Uterus (tissue), 4 donors: ENCODE measurements around the gene TGIF1. TPM values are rescaled to one million over a fixed set of nuclear protein-coding genes. Genes with fewer than 3 reads are reported as not detected.

Source experiments
- DNase-seq, 2 donors: peaks; one replicate each; pipeline ENCODE4 v3.0.0-alpha.2; 2019 to 2020
- H3K27ac ChIP-seq, 2 donors: fragments of 200-600 bp; sonication (generic); 1 replicate in 1 of 2; 2 replicates in 1 of 2; pipeline ENCODE4 v1.5.1; 2016 to 2018
- H3K27me3 ChIP-seq, 2 donors: fragments of 200-600 bp; sonication (generic); one replicate each; pipeline ENCODE4 v1.5.1; 2018 to 2019; ENCODE audit warnings: control low read depth in 1 of 2
- H3K36me3 ChIP-seq, 2 donors: fragments of 200-600 bp; sonication (generic); one replicate each; pipeline ENCODE4 v1.5.1; 2019; ENCODE audit warnings: control low read depth in 1 of 2
- H3K4me1 ChIP-seq, 2 donors: fragments of 200-600 bp; sonication (generic); one replicate each; pipeline ENCODE4 v1.5.1; 2018 to 2019; ENCODE audit warnings: control low read depth in 1 of 2
- H3K4me3 ChIP-seq, 2 donors: fragments of 200-600 bp; sonication (generic); 1 replicate in 1 of 2; 2 replicates in 1 of 2; pipeline ENCODE4 v1.5.1; 2018 to 2019; ENCODE audit warnings: mild to moderate bottlenecking in 1 of 2
- H3K9me3 ChIP-seq, 2 donors: fragments of 200-600 bp; sonication (generic); one replicate each; pipeline ENCODE4 v1.5.1; 2019; ENCODE audit warnings: control low read depth in 1 of 2
- POLR2A ChIP-seq, 2 donors: fragments of 450-650 bp; IDR thresholded peaks; one replicate each; pipeline ENCODE4 v1.6.1; 2016; ENCODE audit warnings: antibody characterized with exemption in 2 of 2, mild to moderate bottlenecking in 1 of 2, moderate library complexity in 1 of 2
- intact Hi-C: fragments of 100-400 bp; cut with DNase I; formaldehyde crosslinking; loops from one replicate; pipeline ENCODE4 v1.15.1; 2023; ENCODE audit warnings: low total_unique reads
- total RNA-seq, 4 donors: library from RNA; depleted of rRNA in 3 of 4; stranded (reverse); fragments of >200 nt in 3 of 4; gene quantifications; one replicate each; pipeline versions ENCODE4 v1.1.0 to v1.2.4, GENCODE V29; 2014 to 2023
- TF ChIP-seq, protein P1 (sequence below), 4 experiments: fragments of 200-600 bp in 2 of 4; fragments of 450-650 bp in 2 of 4; sonication (generic) in 2 of 4; IDR thresholded peaks; one replicate each; pipeline ENCODE4 v1.5.1; 2016 to 2019; ENCODE audit warnings: antibody characterized with exemption in 4 of 4, mild to moderate bottlenecking in 2 of 4, moderate library complexity in 1 of 4
- donor health status: DM: yes; HTN: yes; CAD: no.

The TGIF1 gene
- total RNA-seq, 4 donors from 2014 or later: 34.1 to 161 (median 87.0) TPM

DNA sequence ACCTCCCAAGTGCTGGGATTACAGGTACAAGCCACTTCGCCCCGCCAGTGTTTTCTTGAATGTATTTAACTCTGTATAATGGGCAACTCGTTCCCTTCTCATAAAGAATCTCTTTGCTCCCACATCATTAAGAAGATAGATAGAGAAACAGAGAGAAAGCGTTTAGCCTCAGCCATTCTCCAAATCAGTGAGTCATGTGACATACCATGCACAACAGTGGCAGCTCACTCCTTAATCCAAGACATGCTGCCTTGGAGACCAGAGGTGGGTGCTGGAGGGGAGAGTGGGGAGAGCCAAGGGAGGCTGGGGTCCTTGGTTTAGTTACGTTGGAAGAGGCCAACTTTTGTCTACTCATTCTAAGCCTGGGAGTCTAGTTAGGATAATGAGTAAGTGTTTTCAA is 54.7 kb downstream of the TGIF1 start:
- no peak for DNase-seq
- Histone ChIP-seq H3K36me3 (no peaks in the 10 kb centered on the region), H3K4me1 (no peaks in the 10 kb centered on the region), H3K4me3 (no peak overlapping the region), H3K27ac (no peak overlapping the region), H3K27me3 (no peaks in the 10 kb centered on the region), H3K9me3 (no peaks in the 10 kb centered on the region)
- no peak for TF ChIP-seq POLR2A (IDR thresholded peaks at IDR 0.05)
- intact Hi-C loops: no loop called here

DNA sequence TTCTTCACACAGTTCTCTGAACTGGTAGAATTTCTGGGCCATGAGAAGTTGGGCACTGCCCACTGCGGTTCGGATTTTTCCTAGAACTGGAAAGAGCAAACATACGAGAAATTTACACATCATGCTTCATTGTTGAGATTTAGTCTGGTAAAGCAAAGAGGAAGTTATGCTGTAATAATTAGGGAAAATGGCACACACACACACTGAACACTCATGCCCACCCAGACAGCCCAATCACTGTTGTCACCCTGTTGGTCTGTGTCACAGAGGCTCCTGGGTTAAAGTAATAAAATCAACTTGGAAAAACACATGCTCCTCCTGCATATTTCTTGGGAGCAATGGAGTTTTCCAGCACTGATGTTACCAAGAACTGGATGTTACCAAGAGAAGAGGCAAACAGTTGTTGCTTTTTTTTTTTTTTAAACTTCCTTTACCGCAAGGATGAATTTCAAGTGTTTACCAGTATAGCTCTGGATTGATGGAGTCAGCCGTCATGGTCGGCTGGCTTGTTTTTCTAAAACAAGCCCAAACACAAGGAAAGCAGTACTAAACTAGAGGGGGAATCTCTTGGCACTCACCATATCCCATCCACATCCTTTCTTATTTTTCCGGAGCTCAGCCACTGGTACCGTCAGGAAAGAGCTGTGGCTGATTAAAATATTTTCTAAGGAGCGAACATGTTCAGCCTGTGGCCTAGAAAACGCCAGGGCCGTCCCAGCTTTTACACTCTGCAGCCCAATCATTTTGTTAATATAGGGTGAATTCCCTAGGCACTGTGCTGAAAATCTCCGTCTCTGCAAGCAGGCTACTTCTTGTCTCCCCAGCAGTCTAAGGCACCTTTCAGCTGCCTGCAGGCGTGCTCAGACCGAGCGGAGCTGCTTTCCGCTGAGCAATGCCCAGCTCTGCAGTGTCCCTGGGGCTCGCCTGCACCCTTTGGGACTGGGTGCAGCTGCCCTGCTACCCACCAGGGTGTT is 58.9 kb downstream of the TGIF1 start:
- no peaks in the 10 kb centered on the region for H3K27me3 ChIP-seq
- intact Hi-C loops: no loop called here
- no peak for DNase-seq
- H3K36me3 ChIP-seq: no peaks in the 10 kb centered on the region
- H3K4me3 ChIP-seq: no peak overlapping the region
- H3K4me1 ChIP-seq: no peaks in the 10 kb centered on the region
- TF ChIP-seq, protein P1, sequence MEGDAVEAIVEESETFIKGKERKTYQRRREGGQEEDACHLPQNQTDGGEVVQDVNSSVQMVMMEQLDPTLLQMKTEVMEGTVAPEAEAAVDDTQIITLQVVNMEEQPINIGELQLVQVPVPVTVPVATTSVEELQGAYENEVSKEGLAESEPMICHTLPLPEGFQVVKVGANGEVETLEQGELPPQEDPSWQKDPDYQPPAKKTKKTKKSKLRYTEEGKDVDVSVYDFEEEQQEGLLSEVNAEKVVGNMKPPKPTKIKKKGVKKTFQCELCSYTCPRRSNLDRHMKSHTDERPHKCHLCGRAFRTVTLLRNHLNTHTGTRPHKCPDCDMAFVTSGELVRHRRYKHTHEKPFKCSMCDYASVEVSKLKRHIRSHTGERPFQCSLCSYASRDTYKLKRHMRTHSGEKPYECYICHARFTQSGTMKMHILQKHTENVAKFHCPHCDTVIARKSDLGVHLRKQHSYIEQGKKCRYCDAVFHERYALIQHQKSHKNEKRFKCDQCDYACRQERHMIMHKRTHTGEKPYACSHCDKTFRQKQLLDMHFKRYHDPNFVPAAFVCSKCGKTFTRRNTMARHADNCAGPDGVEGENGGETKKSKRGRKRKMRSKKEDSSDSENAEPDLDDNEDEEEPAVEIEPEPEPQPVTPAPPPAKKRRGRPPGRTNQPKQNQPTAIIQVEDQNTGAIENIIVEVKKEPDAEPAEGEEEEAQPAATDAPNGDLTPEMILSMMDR (IDR thresholded peaks at IDR 0.05): no peak
- no peak for TF ChIP-seq POLR2A (IDR thresholded peaks at IDR 0.05)
- no peaks in the 10 kb centered on the region for H3K9me3 ChIP-seq
- H3K27ac ChIP-seq: no peak overlapping the region

Other genes with a start within 250 kb of the TGIF1 start
- gene MYOM1, start 230.2 kb upstream of the TGIF1 start, total RNA-seq: 10 to 100 TPM in 1 of 4 donors, 1 to 10 TPM in 3; 3.1 to 15.8 (median 9.0) TPM
- gene MYL12A, start 202.4 kb upstream of the TGIF1 start, total RNA-seq: 100 to 1,000 TPM; 256 to 378 (median 305) TPM
- 100 to 1,000 TPM; 236 to 387 (median 305) TPM for gene MYL12B, start 188.0 kb upstream of the TGIF1 start, total RNA-seq